Gastrocnemius medialis (tissue), 4 donors: ENCODE data around the gene TBCK.

ENCODE experiments used
- POLR2A ChIP-seq, 2 donors: fragments of 450-650 bp; IDR thresholded peaks; one replicate each; pipeline ENCODE4 v1.6.1; 2017; ENCODE audit warnings: antibody characterized with exemption in 2 of 2, mild to moderate bottlenecking in 2 of 2, moderate library complexity in 2 of 2
- TF ChIP-seq, protein P1 (sequence below), 5 experiments: fragments of 450-650 bp in 3 of 5; fragments of 200-600 bp in 2 of 5; sonication (generic) in 2 of 5; IDR thresholded peaks in 4 of 5; conservative IDR thresholded peaks in 1 of 5; 1 replicate in 4 of 5; 2 replicates in 1 of 5; pipeline ENCODE4 v1.5.1; 2016 to 2019; ENCODE audit warnings: antibody characterized with exemption in 5 of 5, mild to moderate bottlenecking in 3 of 5, moderate library complexity in 3 of 5

DNA sequence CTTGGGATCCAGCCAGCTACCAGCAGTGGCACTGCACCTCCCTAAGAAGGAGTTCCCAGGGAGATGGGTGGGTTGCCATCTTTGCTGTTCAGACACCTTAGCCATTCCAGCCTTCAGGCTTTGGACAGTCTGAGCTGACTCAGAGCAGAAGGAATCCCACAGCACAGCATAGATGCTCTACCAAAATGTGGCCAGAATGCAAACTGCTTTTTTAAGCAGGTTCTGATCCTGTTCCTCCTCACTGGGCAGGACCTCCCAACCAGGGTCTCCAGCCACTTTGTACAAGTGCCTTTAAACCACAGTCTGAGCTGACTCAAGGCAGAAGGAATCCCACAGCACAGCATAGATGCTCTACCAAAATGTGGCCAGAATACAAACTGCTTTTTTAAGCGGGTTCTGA, 211.7 kb downstream of the TBCK start:
- no peak for TF ChIP-seq POLR2A (IDR thresholded peaks at IDR 0.05)
- TF ChIP-seq, protein P1, sequence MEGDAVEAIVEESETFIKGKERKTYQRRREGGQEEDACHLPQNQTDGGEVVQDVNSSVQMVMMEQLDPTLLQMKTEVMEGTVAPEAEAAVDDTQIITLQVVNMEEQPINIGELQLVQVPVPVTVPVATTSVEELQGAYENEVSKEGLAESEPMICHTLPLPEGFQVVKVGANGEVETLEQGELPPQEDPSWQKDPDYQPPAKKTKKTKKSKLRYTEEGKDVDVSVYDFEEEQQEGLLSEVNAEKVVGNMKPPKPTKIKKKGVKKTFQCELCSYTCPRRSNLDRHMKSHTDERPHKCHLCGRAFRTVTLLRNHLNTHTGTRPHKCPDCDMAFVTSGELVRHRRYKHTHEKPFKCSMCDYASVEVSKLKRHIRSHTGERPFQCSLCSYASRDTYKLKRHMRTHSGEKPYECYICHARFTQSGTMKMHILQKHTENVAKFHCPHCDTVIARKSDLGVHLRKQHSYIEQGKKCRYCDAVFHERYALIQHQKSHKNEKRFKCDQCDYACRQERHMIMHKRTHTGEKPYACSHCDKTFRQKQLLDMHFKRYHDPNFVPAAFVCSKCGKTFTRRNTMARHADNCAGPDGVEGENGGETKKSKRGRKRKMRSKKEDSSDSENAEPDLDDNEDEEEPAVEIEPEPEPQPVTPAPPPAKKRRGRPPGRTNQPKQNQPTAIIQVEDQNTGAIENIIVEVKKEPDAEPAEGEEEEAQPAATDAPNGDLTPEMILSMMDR (IDR thresholded peaks at IDR 0.05 in 4 of 5, conservative IDR thresholded peaks at IDR 0.05 in 1 of 5) = no peak
